Measurements from ENCODE around the gene RTBDN. TPM values are rescaled to one million over a fixed set of nuclear protein-coding genes. Genes with fewer than 3 reads are reported as not detected.
A peak's percentile ranks its signal among the peaks of the same experiment; 100 is the strongest.

The RTBDN gene
- total RNA-seq, 1 experiment from 2014 or later, result 2.4 TPM

DNA sequence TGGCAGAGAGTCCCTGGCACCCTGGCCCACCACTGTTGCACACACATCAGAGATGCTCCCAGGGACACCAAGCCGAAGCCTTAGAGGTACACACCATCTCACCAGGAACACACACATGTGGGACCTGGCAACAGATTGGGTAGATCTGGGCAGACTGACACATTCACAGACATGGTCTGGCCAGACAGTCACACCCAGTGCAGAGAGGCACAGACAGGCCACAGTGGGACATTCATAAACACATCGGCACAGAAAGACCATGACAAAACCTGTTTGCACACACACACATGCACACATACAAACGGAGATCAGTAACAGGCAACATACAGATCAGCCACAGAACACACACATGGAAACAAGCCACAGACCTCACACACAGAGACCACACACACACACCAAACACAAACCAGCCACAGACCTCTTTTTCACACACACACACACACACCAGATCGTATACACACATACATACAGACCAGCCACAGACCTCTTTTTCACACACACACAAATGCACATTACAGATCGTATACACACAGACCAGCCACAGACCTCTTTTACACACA, 49.4 kb downstream of the RTBDN start:
- H3K4me1 ChIP-seq (ENCODE audit: control insufficient read depth, insufficient read depth, low read length), result peaks cover 53% of the 10 kb centered on the region
- no peaks in the 10 kb centered on the region for H3K9me3 ChIP-seq (ENCODE audit: control insufficient read depth, insufficient read depth, low read depth, low read length)
- CTCF ChIA-PET, result no interaction called here
- H3K27me3 ChIP-seq (ENCODE audit: control insufficient read depth, insufficient read depth, low read length), result no peaks in the 10 kb centered on the region
- H3K36me3 ChIP-seq (ENCODE audit: control insufficient read depth, insufficient read depth, low read length), result no peaks in the 10 kb centered on the region
- no peak for TF ChIP-seq TCF7L2 (IDR thresholded peaks at IDR 0.05; ENCODE audit: low read depth, low read length)
- no peak for TF ChIP-seq SIN3A (IDR thresholded peaks at IDR 0.05; ENCODE audit: borderline replicate concordance, insufficient read depth, low read depth, low read length)
- TF ChIP-seq POLR2AphosphoS5 (IDR thresholded peaks at IDR 0.05; ENCODE audit: low read depth, low read length), result no peak
- TF ChIP-seq REST (IDR thresholded peaks at IDR 0.05; ENCODE audit: insufficient read depth in 1 of 2, low read depth in 2 of 2, low read length in 1 of 2), result no peak
- no peak for TF ChIP-seq CTCF (IDR thresholded peaks at IDR 0.05)
- peak overlapping the region; percentile 99 for H3K27ac ChIP-seq (ENCODE audit: low read length)
- no peak for DNase-seq (ENCODE audit: low read depth, low spot score)
- no TSS peak for BruUV-seq (replicated peaks)
- in situ Hi-C loops (cut with HindIII; ENCODE audit: low pct_unique_long_range_greater_than_20kb, low sequenced_read_pairs), result no loop called here
- H3K4me3 ChIP-seq (ENCODE audit: low read depth in 2 of 2, low read length in 2 of 2), result no peak overlapping the region
- POLR2A ChIA-PET, result interaction anchor here (0.6 kb wide), 1 partner anchor 9 kb away, joined by 11 read pairs; no protein-coding TSS in a partner anchor
- intact Hi-C loops (cut with micrococcal nuclease; ENCODE audit: unreplicated experiment), result no loop called here
- ATAC-seq, result no peak

DNA sequence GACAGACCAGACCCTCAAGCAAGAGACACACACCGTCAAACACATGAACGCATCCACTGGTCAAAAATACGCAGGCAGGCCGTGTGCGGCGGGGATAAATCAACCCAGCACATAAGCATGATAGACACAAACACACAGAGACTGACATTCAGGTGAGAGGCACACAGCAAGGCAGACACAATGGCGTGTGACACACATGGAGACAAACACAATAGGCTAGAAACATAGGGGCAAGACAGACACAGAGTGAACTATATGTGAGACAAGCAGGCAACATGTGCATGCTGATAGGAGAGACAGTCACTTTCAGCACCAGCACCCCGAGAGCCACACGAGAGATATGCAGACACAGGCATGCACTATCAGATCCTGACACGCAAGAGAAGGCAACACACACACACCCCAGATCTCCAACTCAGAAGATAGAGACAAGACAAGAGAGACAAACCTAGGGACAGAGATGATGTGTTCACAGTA, 49.9 kb downstream of the RTBDN start:
- Histone ChIP-seq H3K9me3 (ENCODE audit: control insufficient read depth, insufficient read depth, low read depth, low read length) (no peaks in the 10 kb centered on the region), H3K4me3 (ENCODE audit: low read depth in 2 of 2, low read length in 2 of 2) (no peak overlapping the region), H3K36me3 (ENCODE audit: control insufficient read depth, insufficient read depth, low read length) (no peaks in the 10 kb centered on the region), H3K4me1 (ENCODE audit: control insufficient read depth, insufficient read depth, low read length) (peaks cover 54% of the 10 kb centered on the region), H3K27me3 (ENCODE audit: control insufficient read depth, insufficient read depth, low read length) (no peaks in the 10 kb centered on the region), H3K27ac (ENCODE audit: low read length) (peak overlapping the region; percentile 12)
- no TSS peak for BruUV-seq (replicated peaks)
- ChIA-PET CTCF (no interaction called here), POLR2A (no interaction called here)
- intact Hi-C loops (cut with micrococcal nuclease; ENCODE audit: unreplicated experiment), result no loop called here
- DNase-seq (ENCODE audit: low read depth, low spot score), result no peak
- TF ChIP-seq POLR2AphosphoS5 (IDR thresholded peaks at IDR 0.05; ENCODE audit: low read depth, low read length) (no peak), SIN3A (IDR thresholded peaks at IDR 0.05; ENCODE audit: borderline replicate concordance, insufficient read depth, low read depth, low read length) (no peak), CTCF (IDR thresholded peaks at IDR 0.05) (no peak), REST (IDR thresholded peaks at IDR 0.05; ENCODE audit: insufficient read depth in 1 of 2, low read depth in 2 of 2, low read length in 1 of 2) (no peak), TCF7L2 (IDR thresholded peaks at IDR 0.05; ENCODE audit: low read depth, low read length) (no peak)
- ATAC-seq, result no peak
- in situ Hi-C loops (cut with HindIII; ENCODE audit: low pct_unique_long_range_greater_than_20kb, low sequenced_read_pairs), result no loop called here

Data from Panc1 (cell line).